ENCODE results near the gene TUBA3D. TPM values are rescaled to one million over a fixed set of nuclear protein-coding genes. Genes with fewer than 3 reads are reported as not detected.
"Not testable (repeated sequence)": the region's sequence is repeated elsewhere in the genome, so short reads cannot be mapped to it uniquely, and the experiment has no call there.

TUBA3D gene
- total RNA-seq, 4 donors from 2014 or later = 0.89 to 2.0 TPM; not detected in 2

- WGBS, 2 donors = 89 to 91% methylated on average over 7 of the region's 7 CpGs
- intact Hi-C loops (cut with DNase I; ENCODE audit: low total_unique reads); H3K4me3 ChIP-seq (ENCODE audit: low read depth, poor library complexity, severe bottlenecking); DNase-seq (ENCODE audit: low spot score in 2 of 2): not testable (repeated sequence)
These were observed 28.3 kb downstream of the TUBA3D start for GRCh38 chr2:131504082-131504750.

- TF ChIP-seq POLR2A (IDR thresholded peaks at IDR 0.05) = no peak
- no peak for TF ChIP-seq CTCF (IDR thresholded peaks at IDR 0.05)
These were observed 33.7 kb downstream of the TUBA3D start for GRCh38 chr2:131509615-131510014.

GRCh38 chr2:131511291-131511968 is 35.5 kb downstream of the TUBA3D start:
- H3K4me3 ChIP-seq (ENCODE audit: low read depth, poor library complexity, severe bottlenecking); DNase-seq (ENCODE audit: low spot score in 2 of 2); intact Hi-C loops (cut with DNase I; ENCODE audit: low total_unique reads): not testable (repeated sequence)
- 79 to 80% methylated on average over 21 to 22 of the region's 22 CpGs for WGBS, 2 donors

More at GRCh38 chr2:131509615-131510014, 33.7 kb downstream of the TUBA3D start:
- 79 to 97% methylated on average over 2 to 9 of the region's 9 CpGs for WGBS, 2 donors
- intact Hi-C loops (cut with DNase I; ENCODE audit: low total_unique reads) = no loop called here
- no peak for DNase-seq (ENCODE audit: low spot score in 2 of 2)
- no peak overlapping the region for H3K4me3 ChIP-seq (ENCODE audit: low read depth, poor library complexity, severe bottlenecking)

GRCh38 chr2:131511969-131512870 is 36.3 kb downstream of the TUBA3D start:
- intact Hi-C loops (cut with DNase I; ENCODE audit: low total_unique reads); DNase-seq (ENCODE audit: low spot score in 2 of 2); H3K4me3 ChIP-seq (ENCODE audit: low read depth, poor library complexity, severe bottlenecking): not testable (repeated sequence)
- 85 to 86% methylated on average over 13 to 14 of the region's 17 CpGs for WGBS, 2 donors

- DNase-seq (ENCODE audit: low spot score in 2 of 2); H3K4me3 ChIP-seq (ENCODE audit: low read depth, poor library complexity, severe bottlenecking); intact Hi-C loops (cut with DNase I; ENCODE audit: low total_unique reads): not testable (repeated sequence)
- WGBS, 2 donors = 75 to 89% methylated on average over 15 of the region's 15 CpGs
These were observed 38.7 kb downstream of the TUBA3D start for GRCh38 chr2:131514408-131515166.

- H3K4me3 ChIP-seq (ENCODE audit: low read depth, poor library complexity, severe bottlenecking); intact Hi-C loops (cut with DNase I; ENCODE audit: low total_unique reads); DNase-seq (ENCODE audit: low spot score in 2 of 2): not testable (repeated sequence)
- 72 to 93% methylated on average over 3 to 8 of the region's 14 CpGs for WGBS, 2 donors
These were observed 39.3 kb downstream of the TUBA3D start for GRCh38 chr2:131515235-131515634.

GRCh38 chr2:131516011-131516410 is 40.1 kb downstream of the TUBA3D start:
- TF ChIP-seq POLR2A (IDR thresholded peaks at IDR 0.05) = no peak

GRCh38 chr2:131516621-131517020 is 40.7 kb downstream of the TUBA3D start:
- DNase-seq (ENCODE audit: low spot score in 2 of 2); intact Hi-C loops (cut with DNase I; ENCODE audit: low total_unique reads); H3K4me3 ChIP-seq (ENCODE audit: low read depth, poor library complexity, severe bottlenecking): not testable (repeated sequence)
- WGBS, 2 donors = 65 to 80% methylated on average over 9 to 11 of the region's 11 CpGs

More at GRCh38 chr2:131516011-131516410, 40.1 kb downstream of the TUBA3D start:
- no peak overlapping the region for H3K4me3 ChIP-seq (ENCODE audit: low read depth, poor library complexity, severe bottlenecking)
- WGBS, 2 donors = 89 to 96% methylated on average over 10 of the region's 10 CpGs
- no peak for DNase-seq (ENCODE audit: low spot score in 2 of 2)
- intact Hi-C loops (cut with DNase I; ENCODE audit: low total_unique reads) = no loop called here
